Measurements from ENCODE around the gene MRPS12.

Gene MRPS12

GRCh38 chr19:38975214-38975860 lies 44.6 kb downstream of the MRPS12 start, which contains the start of gene FBXO17:
Gene FBXO17, minus strand, starts transcription at chr19:38975742. Its CDS starts 25,423 bp downstream, at chr19:38950319.
- DNase-seq (ENCODE audit: low read depth): no peak

GRCh38 chr19:38975861-38976271 lies 45.1 kb downstream of the MRPS12 start:
- no peak for DNase-seq (ENCODE audit: low read depth)

- no peak for DNase-seq (ENCODE audit: low read depth)
Observed at GRCh38 chr19:38977445-38978325, 46.9 kb downstream of the MRPS12 start.

- no peak for DNase-seq (ENCODE audit: low read depth)
Observed at GRCh38 chr19:38978326-38978689, 47.6 kb downstream of the MRPS12 start.

GRCh38 chr19:38979812-38980211 lies 49.1 kb downstream of the MRPS12 start:
- no peak for DNase-seq (ENCODE audit: low read depth)

- DNase-seq (ENCODE audit: low read depth): no peak
Observed at GRCh38 chr19:38980583-38981374, 50.0 kb downstream of the MRPS12 start.

All from stimulated activated CD8-positive, alpha-beta memory T cell treated with anti-CD3 and anti-CD28 coated beads, Interleukin-12 subunit alpha, Interleukin-12 subunit beta, amount 100 ng/mL, for 4 hours (primary cell).